CD4-positive, alpha-beta T cell treated with Interleukin-6 at 100 ng/mL for 8 hours (primary cell): Measurements from ENCODE around the gene ELN.
A peak's percentile ranks its signal among the peaks of the same experiment; 100 is the strongest.

Experiments used
- DNase-seq: peaks from one replicate; pipeline ENCODE4 v3.0.0-alpha.2; 2020; ENCODE audit warnings: mixed read lengths, low spot score

Gene ELN

DNA sequence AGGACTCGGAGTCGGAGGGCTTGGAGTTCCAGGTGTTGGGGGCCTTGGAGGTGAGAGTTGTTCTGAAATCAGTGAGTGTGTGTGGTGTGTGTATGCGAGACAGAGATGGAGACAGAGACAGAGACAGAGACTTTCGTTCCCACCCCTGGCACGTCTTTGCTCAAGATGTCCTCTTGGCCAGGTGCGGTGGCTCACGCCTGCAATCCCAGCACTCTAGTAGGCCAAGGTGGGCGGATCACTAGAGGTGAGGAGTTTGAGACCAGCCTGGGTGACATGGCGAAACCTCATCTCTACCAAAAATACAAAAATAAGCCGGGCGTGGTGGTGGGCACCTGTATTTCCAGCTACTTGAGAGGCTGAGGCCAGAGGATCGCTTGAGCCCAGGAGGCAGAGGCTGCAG lies 35.7 kb downstream of the ELN start:
- DNase-seq = no peak

DNA sequence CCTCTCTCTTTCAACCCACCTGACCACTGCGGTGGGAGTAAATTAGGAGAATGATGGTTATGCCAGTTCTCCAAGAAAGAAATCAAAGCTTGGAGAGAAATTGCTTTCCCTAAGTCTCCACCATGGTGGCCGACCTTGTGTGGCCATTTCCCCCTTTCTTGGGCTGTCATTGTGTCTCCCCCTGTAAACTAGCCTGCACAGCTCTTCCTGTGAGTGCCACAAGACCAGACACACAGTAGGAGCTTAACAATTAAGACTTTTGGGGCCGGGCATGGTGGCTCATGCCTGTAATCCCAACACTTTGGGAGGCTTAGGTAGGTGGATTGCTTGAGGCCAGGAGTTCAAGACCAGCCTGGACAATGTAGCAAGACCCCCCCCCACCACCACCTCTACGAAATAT lies 36.7 kb downstream of the ELN start:
- no peak for DNase-seq

DNA sequence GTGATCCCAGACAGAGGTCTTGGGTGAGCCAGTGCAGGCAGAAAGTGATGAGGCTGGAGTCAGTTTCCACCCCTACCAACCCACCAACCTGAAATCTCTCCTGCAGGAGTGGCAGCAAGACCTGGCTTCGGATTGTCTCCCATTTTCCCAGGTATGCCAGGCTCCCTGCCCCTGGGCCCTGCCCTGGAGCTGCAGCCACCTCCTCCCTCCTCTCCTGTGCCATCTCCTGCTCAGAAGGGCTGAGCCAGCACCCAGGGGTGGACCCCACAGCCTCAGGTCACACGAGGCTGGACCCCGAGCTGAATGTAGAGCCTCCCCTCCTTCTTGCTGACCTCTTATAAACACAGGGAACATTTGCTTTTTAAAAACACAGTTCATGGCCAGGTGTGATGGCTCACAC lies 38.7 kb downstream of the ELN start:
- no peak for DNase-seq

DNA sequence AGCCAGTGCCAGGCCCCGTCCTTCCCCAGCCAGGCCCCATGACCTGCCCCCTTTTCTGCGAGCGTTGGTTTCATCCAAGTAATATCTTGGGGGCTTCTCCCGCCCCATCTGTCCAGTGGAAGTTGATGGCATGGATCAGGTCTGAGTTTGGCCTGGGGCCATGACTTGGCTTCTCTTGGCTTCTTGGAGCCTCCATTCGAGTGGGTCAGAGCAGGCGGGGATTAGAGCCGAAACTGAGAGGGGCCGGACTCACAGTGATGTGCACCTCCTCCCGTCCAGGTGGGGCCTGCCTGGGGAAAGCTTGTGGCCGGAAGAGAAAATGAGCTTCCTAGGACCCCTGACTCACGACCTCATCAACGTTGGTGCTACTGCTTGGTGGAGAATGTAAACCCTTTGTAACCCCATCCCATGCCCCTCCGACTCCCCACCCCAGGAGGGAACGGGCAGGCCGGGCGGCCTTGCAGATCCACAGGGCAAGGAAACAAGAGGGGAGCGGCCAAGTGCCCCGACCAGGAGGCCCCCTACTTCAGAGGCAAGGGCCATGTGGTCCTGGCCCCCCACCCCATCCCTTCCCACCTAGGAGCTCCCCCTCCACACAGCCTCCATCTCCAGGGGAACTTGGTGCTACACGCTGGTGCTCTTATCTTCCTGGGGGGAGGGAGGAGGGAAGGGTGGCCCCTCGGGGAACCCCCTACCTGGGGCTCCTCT lies 40.6 kb downstream of the ELN start:
- DNase-seq = no peak

DNA sequence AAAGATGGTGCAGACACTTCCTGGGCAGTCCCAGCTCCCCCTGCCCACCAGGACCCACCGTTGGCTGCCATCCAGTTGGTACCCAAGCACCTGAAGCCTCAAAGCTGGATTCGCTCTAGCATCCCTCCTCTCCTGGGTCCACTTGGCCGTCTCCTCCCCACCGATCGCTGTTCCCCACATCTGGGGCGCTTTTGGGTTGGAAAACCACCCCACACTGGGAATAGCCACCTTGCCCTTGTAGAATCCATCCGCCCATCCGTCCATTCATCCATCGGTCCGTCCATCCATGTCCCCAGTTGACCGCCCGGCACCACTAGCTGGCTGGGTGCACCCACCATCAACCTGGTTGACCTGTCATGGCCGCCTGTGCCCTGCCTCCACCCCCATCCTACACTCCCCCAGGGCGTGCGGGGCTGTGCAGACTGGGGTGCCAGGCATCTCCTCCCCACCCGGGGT lies 41.1 kb downstream of the ELN start:
- DNase-seq = no peak

DNA sequence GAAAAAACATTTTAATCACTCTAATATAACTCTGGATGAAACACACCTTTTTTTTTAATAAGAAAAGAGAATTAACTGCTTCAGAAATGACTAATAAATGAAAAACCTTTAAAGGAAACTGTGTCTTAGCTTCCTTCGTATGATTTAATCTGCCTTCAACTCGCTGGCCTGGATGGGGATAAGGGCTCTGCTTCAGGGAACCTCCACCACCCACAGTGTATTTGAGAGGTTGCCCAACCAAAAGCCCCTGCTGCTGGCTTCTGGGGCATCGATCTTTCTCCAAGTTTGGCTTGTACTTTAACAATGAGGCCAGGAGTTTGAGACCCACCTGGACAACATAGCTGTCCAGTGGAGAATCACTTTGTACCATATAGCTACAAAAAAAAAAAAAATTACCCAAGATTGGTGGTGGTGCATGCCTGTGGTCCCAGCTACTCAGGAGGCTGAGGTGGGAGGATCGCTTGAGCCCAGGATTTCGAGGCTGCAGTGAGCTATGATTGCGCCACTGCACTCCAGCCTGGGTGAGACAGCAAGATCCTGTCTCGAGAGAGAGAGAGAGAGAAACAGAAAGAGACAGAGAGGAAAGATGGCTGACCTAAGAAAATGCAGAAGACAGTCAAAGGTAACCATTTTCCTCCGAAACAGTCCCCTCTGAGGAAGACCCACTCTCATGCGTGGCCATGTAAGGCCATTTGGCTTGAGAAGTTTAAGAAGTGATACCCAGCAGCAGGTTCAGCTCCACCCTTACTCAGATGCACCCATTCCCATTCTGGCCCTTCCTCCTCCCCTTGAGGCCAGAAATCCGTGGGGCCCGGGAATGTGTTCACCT lies 42.0 kb downstream of the ELN start:
- DNase-seq = no peak

DNA sequence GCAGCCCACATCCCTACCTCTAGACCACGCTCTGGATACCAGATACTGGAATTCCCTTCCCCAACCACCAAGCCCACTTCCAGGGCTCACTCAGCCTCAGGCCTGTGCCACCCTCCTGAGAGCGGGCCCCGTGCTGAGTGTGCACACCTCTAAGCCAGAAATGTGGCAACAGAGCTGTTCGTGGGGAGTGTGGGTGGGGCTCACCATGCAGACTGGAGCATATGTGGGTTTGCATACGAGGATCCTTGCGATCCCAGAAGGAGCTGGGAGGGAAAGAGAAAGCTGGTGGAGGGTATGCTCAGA lies 42.6 kb downstream of the ELN start:
- no peak for DNase-seq

DNA sequence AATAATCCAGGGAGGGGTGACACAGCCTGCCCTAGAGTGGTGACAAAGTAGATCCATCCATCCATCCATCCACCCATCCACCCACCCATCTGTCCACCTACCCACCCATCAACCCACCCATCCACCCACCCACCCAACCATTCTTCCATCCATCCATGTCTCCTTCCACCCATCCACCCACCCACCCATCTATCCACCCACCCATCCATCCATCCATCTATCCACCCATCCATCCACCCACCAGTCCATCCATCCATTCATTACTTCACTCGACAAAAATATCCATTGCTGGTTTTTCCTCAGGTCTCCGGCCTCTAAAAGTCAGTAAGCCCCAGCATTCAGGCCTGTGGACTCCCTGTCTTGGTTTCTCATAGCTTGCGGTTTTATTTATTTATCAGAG lies 43.1 kb downstream of the ELN start:
- DNase-seq = no peak

DNA sequence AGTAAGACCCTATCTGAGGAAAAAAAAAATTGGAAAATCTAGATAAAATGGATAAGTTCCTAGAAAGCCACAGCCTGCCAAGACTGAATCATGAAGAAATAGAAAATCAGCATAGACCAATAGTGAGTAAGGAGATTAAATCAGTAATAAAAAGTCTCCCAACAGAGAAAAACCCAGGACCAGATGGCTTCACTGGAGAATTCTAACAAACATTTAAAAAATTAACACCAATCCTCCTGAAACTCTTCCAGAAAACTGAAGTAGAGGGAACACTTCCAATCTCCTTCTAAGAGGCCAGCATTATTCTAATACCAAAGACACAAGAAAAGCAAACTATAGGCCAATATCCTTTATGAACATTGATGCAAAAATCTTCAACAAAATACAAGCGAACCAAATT lies 46.8 kb downstream of the ELN start:
- DNase-seq = no peak

DNA sequence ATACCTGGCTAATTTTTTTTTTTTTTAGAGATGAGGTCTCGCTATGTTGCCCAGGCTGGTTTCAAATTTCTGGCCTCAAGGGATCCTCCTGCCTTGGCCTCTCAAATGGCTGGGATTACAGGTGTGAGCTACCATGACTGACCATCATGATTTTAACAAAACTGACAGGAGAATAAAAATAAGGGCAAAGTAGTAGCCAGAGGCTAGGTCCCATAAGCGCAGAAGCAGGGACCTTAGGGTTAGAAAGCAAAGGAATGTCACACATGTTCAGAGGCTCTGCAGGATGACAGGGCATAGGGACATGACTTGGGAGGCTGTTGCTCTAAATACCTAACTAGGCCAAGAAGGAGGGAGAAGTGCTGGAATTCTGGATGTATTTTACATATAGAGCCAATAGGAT lies 50.5 kb downstream of the ELN start:
- DNase-seq = no peak

DNA sequence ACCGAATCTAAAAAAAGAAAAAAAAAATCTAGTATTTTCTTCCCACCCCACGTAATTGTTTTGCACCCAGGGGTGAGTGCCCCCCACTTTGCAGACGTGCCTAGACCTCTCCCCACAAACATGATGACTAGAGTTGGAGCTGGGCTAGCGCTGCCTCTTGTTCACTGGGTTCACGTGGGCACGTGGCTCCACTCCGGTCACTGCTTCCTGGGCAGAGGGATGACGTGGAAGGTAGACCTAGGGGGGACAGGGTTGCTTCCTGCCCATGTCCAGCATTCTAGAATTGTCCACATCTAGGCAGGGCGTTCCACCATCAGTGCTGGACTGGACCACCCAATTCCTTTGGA lies 54.8 kb downstream of the ELN start:
- DNase-seq = no peak

DNA sequence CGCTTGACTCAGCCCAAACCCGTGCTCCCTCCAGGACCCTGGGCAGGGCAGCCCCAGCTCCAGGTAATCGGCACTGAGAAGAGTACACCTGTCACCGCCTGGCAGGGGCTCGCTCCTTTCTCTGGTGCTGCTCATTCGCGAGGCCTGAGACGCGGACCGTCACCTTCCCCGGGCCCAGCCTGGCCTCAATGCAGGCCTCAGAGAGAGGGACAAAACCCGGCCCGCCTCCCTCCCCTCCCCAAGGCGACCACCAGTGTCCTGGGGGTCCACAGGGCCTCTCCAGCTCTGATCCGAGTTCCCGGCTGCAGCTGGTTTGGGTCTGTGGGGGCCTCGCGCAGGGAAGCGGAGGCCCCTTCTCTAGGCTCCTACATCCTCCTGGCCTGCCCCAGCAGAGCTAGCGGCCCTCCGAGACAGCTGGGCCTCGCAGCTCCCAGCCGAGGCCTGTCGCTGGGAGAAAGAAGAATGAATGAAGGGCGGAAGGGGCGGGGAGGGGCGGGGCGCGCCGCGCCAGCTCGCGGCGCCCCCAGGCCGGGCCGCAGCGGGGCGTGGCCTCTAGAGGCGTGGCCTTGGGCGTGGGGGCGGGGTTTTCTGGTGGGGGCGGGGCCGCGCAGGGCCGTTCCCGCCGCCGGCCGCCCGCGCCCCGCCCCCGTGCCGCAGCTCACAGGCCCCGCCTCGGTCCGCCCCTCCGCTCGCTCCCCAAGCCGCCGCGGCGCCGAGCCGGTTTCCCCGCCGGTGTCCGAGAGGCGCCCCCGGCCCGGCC lies 55.3 kb downstream of the ELN start, which contains the start of gene LIMK1:
Gene LIMK1 (plus strand): TSS at position 688 of the 760 bp plus-strand sequence. CDS start 187 bp downstream, outside the sequence.
- DNase-seq = peak; percentile 82

DNA sequence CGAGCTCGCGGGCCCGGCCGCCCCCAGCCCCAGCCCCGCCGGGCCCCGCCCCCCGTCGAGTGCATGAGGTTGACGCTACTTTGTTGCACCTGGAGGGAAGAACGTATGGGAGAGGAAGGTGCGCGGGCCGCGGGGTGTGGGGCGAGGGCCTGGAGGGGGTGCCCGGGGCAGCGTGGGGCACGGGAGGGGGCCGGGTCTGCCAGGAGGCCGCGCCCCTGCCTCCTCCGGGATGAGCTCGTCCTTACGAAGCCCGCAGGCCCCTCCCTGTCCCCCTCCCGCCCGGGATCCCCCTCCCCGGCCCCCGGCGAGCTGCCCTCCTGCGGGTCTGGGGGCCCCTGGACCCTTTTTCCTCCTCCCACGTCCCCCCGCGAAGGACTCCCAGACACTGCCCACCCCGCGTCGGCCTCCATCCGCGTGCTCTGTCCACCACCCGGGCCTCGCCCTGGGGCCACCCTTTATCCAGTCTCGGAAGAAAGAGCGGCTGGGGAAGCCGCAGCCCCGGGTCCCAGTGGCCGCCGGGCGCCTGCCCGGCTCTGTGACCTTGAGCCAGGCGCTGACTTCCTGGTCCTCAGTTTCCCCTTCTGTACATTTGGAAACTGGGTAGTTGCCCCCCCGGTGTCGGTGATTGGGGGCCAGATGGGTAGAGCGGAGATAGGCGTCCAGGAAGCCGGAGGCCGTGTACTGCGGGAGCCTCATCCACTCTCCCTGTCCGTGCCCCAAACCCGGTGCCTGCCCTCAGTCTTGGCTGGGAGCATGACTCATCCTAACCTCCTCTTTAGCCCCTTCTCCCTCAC lies 56.2 kb downstream of the ELN start:
- DNase-seq = no peak

DNA sequence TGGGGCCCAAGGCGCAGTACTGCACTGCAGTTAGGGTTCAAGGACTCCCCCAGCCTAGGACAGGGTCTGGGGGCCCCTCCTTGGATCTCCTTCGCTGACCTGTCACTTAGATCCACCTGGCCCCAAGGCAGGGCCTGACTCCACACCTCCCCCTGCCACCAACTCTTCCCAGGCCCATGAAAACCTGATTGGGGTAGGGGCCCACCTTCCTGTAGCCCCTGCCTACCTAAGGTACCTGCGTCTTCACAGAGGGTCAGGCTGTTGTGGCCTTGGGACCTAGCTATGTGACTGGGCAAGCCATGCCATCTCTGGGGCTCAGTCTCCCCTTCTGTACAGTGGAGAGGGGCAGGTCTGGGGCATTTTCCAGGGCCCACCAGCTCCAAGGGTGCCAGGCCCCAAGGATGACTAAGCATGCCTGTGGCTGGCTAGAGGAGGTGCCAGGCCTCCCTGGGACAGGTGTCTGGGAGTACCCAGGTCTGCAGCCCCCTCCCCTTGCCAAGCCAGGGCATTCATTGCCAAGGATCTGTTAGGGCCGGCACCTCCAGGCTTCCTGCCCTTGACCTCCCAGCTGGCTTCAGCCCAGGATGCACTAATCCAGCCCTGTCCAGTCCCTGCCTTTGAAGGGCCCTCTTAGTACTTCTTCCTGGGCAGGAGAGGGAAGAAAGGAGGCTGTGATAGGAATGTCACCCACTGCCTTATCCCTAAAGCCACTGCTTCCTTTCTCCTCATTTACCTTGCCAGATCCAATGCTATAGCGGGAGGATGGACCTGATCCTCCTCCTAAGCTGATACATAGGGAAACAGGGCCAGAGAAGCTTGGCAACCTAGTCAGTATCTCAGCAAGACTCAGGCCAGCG lies 57.0 kb downstream of the ELN start:
- DNase-seq = no peak

DNA sequence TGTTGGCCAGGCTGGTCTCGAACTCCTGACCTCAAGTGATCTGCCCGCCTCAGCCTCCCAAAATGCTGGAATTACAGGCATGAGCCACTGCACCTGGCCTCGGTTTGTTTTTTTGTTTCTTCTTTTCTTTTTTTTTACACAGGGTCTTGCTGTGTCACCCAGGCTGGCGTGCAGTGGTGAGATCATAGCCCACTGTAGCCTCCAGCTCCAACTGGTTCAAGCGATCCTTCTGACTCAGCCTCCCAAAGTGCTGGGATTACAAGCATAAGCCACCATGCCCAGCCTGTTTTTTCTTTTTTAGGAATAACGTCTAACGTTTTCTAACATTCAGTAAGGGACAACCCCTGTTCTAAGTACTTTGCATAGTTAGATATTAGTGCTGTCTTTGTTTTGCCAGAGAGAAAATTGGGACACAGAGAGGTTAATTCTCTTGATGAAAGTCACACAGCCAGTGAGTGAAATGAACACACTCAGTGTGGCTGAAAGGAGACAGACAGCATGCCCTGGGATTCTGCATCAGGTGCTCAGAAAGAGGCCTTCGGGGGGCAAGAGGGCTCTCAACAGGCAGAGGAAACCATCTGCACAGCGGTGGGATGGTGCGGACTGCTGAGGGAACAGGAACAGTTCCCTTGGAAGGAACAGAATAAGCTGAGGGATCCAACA lies 59.9 kb downstream of the ELN start:
- DNase-seq = no peak

DNA sequence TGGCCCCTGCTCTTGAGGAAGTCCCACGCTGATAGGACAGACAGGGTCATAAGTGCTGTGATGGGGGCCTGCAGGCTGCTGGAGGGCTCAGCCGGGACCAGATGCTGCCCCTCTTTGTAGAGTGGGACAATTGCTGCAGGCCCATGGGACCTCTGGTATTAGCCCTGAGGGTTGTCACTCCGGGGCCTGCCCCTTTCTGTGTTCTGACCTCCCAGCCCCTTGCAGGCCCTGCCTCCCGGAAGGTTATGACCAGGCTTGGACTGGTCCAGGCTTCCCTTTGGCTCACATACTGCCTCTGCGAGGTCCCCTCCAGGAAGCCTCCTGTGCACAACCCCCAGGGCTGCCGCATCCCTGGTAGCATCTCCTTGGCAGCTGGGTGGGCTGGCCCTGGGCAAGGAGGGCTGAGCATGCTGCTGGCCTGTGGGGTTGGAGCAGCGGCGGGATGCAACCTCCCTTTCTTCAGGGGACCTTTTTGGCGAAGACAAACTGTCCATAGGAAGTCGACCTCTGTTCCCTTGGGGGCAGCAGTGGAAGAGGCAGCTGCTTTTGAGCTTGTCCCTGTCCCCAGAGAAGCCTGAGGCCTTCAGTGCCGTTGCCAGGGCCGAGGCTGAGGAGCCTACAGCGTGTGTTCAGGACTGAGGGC lies 64.5 kb downstream of the ELN start:
- DNase-seq = no peak

DNA sequence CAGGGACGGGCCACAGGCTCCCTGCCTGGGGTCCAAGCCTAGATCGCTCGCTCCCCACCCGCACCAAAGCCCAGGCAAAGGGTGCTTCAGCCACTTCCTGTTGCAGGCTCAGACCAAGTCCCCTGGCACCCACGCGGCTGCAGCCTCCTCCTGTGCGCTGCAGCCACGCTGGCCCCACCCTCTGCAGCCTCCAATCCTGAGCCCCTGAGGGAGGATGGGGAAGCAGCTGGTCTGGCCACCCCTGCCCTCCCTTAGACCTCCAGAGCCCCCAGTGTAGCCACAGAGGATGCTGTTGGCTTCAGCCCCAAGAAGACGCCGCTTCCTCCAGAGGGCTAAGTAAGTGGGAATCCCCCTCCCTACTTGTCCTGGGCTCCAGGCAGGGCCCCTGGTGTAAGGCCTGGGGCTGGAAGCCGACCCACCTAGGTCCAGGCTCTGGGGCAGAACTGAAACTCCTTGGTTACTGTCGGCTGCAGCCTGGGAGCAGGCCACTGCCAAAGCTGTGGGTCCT lies 65.0 kb downstream of the ELN start:
- no peak for DNase-seq

DNA sequence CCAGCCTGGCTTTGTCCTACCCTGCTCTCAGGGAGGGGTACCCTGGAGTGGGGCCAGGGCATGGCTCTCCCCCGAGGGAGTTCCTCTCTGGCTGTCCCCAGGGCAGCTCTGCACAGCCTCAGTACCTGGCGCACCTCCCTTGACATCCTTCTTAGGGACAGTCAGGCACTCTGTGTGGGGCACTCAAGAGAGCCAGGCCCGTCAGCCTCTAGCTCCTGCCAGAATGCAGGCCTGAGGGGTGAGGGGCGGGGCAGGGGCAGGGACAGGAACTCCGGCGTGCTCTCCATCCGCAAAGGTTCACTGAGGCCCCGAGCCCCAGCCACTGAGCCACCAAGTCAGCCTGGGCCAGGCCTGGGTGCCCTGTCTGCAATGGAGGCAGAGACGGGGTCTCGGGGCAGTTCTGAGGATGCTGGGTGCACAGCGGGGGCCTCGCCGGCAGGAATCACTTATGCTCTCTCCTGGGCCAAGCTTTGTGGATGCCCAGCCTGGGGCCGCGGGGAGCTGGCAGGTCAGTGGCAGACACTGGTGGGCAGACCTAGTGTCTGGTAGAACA lies 65.8 kb downstream of the ELN start:
- DNase-seq = no peak

DNA sequence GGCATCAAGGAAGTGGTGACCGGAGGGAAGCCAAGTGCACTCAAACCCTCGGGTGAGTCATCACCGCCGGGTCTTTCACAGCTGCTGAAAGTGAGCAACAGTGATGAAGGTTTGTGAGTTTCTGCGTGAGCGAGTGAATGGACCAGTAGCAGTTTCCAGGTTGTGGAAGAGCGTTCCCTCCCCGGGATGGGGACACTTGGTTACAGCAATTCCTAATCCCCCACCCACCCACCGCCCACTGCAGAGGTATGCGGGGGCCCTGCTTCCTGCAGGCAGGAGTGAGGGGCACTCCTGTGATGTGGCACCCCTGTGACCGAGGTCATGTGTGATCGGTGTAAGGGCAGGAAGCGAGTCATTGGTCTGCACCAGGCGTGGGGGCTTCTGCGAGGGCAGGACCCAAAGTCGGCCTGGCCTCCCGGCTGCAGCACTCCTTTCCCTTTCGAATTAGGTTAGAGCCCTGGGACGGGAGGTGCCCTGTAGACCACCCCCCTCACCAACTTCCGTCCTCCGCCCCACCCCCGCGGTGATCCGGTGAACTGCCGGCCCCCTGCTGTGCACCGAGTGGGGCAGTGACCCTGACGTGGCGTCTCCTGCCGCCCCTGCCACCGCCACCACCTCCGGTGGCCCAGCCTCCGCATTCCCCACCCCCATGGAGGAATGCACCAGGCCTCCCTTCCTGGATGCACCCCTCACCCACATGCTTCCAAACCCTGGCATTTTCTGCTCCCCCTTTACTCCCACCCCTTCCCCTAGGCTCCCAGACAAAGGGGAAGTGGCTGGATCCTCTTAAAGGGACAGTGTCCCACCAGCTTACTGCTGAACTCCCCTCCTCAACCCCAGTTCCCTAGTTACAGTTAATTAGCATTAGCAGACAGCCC lies 66.5 kb downstream of the ELN start:
- DNase-seq = peak; percentile 68
